GM19035 (cell line): ENCODE data around the gene SEMA4C.
A peak's percentile ranks its signal among the peaks of the same experiment; 100 is the strongest.

Source experiments
- ATAC-seq: cut with Tn5 transposase; IDR thresholded peaks from one replicate; pipeline ENCODE4 v1.9.1; 2021; ENCODE audit not compliant: unreplicated experiment

Gene SEMA4C

DNA sequence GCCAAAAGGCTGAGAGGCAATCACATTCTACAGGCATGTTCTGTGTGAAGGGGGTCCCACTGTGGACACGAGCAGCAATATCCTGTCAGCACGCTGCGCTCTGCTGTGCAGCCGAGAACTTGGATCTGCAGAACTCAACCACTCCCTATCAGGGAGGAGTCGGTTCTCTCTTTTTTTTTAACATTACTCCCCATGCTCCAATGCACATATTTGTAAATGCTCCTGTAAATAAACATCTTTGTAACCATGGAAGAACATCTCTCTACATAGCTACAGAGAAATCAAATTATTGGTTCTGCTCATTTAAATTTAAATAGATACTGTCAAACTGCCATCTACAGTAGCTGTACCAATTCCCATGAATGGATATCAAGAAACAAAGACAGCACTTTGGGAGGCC lies 23.1 kb downstream of the SEMA4C start:
- ATAC-seq, result no peak

DNA sequence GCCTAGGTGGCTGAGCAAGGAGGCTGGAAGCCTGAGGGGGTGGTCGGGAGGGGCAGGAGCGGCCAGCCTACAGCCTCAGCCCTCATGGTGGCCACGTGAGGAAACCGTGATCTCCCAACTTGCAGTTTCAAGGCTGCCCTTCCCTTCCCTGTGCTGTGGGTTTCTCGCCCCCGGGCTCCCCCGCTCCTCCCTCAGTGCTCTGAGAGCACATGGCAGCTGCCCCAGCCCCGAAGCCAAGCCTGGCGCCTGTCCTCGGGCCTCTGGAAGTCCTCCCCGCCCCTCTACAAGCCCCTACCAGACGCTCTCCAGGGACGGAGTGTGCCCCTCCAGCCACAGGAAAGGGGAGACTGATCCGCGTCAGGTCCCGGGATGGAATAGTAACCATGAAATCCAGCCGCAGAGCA lies 25.5 kb downstream of the SEMA4C start:
- no peak for ATAC-seq

DNA sequence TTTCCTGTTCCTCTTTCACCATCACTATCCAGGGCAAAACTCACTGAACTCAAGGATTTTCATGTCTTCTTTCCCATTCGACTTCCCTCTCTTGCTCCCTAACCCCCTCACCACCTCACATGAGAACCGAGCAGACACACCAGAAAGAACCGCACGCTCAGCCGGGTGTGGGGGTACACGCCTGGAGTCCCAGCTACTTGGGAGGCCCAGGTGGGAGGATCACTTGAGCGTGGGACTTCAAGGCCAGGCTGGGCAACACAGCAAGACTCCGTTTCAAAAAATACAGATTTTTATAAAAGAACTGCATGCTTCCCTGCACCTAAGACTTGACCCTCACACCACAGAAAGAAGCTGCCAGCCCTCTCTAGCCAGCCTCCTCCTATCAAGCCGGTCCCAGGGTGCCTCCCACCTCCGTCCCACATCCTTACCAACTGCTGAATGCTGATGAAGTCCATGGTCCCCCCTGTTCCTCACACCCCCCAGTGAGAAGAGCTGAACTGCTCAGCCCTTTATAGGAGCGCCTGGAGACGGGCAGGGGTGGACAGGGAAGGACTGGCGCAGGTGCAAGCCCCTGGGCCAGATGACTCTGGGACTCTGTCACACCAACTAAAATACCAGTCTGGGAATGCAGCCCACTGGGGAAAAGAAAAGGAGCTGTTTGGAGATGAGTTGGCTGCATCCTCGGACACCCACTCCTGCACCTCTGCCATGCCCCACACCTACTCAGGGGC lies 26.2 kb downstream of the SEMA4C start, which contains the start of gene ANKRD23:
ANKRD23 (minus strand) TSS at position 484 of the 731 bp plus-strand sequence; CDS start at position 455, 29 bp downstream.
- no peak for ATAC-seq

DNA sequence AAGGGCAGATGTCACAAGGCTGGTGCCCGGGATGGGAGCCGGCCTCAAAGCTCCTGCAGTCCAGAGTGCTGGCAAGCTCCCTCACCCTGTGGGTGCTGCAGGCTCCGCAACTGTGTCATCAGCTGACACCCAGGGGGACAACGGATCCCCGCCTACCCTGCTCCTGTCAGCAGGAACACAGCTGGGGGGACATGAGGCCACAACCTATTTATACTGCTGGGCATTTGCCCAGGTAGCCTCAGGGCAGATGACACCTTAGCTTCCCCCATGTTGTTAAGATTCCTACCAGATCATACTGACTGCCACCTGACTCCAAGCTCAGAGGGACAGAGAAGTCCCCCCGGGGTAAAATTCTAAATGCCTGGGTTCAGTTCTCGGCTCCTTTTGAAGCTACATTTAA lies 27.3 kb downstream of the SEMA4C start:
- ATAC-seq, result no peak

DNA sequence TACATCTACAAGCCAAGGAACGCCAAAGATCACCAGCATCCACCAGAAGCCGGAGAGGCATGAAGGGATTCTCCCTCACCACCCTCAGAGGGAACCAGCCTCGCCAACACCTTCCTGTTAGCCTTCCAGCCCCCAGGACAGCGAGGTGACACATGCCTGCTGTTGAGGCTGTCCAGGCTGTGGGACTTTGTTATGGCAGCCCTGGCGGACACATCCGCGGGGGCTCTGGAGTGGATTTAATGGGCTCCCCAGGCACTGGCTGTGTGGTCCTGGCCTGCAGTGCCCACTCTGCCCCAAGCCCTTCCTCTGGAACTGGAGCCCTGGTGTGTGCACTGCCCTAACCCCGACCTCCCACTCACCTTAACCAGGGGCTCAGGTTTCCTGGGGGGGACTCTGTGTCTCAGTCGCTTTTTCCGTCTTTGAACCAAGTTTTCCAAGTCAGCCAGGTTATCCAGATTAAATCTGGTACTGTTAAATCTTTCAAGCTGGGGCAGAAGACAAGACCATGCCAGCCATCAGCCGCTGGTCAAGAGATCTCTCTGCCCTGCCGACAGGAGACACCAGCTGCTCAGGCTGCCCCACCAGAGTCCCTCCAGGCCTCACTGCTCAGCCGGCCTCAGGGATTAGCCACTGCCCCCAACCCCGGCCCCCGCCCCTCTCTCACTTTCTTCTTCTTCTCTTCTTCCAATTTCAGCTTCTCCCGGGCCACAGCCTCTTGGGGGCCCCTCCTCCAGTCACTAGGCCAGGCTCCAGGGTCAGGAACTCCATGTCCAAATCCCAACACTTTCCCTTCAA lies 28.0 kb downstream of the SEMA4C start:
- no peak for ATAC-seq

DNA sequence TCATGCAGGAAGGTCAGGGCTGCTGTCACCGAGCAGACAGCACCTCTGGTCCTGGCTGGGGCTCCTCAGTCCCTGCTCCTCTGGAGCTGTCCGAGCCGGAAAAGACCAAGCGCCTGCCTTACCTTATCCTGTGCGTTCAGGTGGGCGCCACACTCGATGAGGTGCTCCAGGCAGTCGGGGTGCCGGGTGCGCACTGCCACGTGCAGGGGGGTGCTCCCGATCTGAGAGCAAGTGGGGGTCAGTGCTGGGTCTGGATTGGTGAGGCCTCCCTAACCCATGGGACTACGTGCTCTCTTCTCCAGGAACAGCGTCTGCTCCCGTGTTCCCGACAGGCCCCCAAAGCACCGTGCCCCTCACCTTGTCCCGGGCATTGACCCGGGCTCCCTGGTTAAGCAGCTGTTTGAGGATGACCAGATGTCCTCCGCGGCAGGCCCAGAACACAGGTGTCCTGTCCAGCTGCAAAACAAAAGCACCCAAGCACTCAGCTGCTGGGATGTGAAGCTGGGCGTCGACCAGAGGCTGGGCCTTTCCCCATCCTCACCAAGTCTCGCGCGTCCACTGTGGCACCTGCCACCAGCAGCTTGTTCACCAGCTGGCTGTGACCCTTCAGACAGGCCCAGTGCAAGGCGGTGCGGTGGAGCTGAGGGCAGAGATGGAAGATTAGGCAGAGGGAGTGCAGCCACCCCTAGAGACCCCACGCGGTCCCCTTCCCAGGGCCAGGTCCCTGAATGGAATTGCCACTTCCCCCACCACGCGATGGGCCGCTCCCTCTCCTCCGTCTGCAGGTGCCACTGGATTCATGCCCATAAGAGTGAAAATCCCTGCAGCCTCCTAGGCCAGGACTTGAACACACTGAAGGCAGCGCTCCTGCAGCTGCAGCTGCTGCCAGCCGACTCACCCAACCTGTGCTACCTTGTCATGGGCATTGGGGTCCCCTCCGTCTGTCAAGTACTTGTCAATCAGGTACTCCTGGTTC lies 29.7 kb downstream of the SEMA4C start:
- ATAC-seq, result no peak

DNA sequence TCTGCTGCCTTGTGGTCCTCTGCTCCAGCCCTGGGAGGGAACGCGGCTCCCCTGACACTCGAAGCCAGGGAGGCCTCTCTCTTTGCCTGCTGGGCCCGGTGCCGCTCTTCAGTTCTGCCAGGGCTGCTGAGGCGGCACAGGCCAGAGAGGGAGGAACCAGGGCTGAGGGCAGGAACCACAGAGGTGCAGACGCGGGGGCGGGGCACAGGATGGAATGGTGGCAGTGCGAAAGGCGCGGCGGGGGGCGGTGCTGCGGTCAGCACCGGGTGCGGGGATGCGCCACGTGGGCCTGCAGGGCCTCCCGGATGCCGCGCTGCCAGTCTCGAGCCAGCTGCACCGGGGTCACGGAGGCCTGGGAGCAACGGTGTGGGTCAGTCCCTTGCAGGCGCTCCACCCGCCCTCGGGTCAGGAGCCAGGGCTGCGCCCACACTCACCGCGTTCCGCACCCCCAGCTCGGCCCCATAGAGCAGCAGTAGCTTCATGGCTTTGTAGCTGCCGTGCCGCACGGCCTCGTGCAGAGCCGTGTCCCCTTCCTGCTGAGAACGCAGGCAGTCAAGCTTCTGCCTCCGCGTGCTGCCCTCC lies 30.5 kb downstream of the SEMA4C start:
- ATAC-seq, result peak; percentile 65

DNA sequence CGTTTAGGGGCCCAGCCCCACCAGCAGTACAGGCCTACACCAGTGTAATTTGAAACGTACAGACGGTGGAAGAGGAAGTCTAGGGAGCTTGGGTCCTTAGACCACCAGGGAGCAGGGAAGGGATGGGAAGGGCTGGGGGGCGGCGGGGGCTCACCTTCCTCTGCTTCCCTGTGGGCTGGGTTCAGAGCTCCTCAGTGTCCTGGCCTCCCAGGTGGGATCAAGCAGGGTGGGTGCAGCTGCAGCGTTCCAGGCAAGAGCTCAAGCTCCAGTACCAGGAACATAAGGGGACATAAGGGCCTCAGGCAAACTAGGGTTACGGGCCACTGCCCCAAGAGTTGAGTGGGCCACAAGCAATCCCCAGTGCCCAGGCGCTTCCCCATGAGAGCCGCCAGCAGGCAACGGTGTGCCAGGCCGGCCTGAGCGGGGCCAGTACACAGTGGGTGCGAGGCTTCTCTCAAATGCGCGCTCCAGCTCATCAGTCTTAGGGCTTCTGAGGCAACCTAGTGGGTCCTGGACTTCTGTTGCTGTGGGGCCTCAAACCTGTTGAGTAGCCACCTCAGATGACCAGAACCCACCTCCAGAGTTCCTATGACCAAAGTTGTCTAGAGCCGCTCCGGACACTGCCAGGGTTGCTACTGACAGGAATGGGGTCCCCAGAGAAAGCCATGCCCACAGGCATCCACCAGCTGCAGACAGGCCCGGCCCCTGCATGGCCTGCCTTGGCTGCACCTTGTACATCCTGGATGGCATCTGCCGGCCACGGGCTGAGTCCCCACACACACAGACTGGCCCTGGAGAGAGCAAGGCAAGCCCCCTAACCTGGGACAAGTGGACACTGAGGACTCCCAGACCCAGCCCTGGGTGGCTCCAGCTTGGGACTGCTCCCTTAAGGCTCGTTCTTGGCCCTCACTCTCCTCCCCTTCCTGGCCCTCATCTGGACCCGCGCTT lies 31.3 kb downstream of the SEMA4C start:
- no peak for ATAC-seq

DNA sequence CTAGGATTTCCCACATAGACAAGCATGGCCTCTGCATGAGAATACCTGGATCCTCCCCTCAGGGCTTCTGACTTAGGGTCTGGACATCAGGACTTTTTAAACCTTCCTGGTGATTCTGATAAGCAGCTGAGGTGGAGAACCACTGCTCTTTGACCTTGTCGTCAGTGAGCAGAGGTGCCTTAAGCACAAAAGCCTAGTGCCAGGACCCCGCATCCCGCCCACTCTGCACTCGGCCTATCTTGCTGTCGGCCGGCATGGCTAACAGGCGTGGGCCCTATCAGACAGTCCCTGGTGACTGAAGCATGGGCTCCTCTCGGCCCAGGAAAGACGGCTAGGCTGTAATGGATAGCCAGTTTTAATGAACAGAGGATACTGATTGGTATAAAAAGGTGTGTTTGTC lies 32.3 kb downstream of the SEMA4C start:
- no peak for ATAC-seq

DNA sequence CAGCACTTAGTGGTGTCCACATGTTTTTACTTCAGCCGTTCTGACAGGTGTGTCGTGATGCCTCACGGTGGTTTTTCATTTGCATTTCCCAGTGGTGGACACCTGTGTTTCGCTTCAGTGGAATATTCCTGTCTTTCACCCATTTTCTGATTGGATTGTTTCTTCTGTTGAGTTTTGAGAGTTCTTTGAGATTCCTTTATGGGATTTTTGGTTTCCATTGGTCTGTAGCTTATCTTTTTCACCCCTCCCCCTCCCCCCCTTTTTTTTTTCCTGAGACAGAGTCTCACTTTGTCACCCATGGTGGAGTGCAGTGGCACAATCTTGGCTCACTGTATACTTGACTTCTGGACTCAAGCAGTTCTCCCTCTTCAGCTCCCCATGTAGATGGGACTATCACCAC lies 34.0 kb downstream of the SEMA4C start:
- ATAC-seq, result no peak

DNA sequence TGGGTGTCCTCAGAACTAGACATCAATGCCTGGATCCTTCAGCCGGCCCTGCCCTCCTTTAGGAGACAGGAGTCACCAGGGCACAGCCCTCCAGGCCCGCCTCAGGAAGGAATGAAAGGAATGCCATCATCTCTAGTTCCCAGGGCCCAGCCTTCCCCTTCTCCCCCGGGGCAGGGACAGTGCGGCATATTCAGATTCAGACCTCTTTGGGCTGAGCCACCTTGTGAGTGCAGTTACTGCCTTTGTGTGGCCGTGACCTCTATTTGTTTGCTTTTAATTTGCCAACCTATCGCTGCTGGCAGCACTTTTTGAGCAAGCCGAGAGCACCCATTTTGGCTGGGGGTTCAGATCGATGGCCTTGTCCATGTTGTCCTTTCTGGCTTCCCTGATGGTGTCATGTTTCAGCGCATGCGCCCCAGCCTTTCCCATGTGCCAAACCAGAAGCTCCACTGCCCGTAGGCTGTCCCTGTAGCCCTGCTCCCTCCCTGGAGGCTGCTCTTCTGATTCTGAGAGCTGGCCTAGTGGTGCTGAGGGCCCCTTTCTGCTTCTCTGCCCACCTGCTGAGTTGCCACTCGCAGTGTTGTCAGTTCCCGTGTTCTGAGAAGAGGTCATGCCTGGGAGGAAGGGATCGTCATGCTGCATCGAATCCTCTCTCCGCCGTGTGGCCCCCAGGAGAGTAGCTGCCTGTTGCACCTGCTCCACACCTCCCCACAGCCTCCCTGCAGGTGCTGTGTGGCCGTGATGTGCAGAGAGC lies 36.9 kb downstream of the SEMA4C start:
- no peak for ATAC-seq

DNA sequence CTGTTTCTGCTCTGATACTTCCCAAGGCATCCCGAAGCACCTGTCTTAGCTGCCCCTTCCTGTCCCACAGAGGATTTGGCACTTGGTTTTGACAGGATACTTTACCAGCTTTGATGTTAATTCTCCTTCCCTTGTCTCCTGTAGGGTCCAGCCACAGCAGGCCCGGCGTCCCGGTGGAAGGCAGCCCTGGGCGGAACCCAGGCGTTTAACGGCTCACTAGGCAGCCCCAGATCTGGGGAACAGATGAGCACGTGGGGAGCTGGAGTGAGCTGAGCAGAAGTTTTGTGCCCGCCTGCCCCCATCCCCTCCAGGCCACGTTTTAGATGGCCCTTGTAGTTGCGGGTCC lies 37.5 kb downstream of the SEMA4C start:
- no peak for ATAC-seq

DNA sequence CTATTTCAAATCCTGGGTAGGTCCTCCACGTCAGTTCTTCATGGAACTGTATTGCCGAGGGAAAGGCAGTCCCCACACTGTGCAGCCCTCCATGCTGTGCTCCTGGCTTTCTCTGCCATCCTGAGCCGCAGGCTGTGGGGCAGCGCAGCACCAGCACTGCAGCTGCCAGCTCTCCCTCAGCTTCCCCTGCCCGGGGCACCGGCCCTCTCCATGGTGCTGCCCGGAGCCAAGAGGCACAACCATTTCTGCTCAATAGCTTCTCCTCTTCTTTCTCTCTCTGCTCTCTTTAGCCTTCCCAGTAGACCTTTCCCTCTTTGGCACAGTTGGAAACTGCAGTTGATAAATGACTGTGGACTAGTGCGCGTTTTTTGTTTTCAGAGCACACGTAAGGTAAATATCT lies 38.2 kb downstream of the SEMA4C start:
- no peak for ATAC-seq

DNA sequence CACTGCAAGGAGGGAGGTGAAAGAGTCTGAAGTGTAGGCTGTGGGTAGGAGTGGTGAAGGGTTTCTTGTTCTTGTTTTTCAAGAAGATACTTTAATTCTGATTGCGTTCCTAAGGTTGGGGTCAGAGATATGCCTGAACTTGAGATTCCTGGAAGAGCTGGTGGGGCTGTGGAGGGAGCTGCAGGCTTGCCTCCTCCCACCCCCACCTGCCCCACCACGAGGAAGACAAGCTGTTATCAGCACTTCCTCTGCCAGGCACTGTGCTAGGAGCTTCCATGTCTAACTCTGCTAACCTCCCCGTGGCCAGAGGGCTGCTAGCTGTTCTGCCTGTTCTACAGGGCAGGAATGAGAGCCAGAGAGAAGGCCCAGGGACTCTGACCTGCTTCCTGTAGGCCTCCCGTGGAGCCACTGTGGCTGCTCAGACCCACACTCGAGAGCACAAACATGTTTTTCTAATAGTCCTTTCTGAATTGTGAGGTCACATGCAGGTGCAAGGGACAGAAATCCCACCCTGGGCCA lies 39.8 kb downstream of the SEMA4C start:
- no peak for ATAC-seq

DNA sequence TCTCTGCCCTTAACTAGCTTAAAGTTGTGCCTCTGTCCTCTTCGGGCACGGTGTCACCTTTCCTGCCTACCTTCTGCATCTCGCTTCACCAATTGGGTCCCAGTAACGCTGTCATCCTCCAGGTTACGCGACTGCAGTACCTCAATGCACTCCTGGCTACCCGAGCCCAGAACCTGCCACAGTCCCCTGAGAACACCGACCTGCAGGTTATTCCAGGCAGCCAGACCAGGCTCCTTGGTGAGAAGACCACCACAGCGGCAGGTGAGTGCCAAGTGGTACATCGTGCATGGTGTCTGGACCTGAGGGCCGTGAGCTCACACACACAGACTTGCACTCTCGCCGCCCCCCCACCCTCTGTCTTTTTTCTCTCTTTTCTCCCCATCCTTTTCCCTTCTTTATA lies 41.0 kb downstream of the SEMA4C start:
- ATAC-seq, result no peak

DNA sequence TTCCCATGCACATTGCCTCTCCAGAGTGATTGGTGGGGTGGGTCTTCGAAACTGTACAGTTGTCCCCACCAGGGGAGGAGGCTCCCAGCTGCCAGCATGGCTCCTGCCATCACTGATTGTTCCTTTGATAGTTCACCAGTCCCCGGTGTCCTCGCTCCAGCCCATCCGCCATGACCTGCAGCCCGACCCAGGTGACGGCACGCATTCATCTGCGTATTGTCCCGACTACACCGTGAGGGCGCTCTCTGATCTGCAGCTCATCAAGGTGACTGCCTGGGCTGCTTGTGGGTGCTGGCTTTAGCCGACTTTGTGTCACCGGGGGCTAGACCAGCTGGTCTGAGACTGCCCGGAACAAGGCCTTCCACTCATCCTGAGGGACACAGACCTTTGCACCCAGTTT lies 41.4 kb downstream of the SEMA4C start:
- no peak for ATAC-seq

DNA sequence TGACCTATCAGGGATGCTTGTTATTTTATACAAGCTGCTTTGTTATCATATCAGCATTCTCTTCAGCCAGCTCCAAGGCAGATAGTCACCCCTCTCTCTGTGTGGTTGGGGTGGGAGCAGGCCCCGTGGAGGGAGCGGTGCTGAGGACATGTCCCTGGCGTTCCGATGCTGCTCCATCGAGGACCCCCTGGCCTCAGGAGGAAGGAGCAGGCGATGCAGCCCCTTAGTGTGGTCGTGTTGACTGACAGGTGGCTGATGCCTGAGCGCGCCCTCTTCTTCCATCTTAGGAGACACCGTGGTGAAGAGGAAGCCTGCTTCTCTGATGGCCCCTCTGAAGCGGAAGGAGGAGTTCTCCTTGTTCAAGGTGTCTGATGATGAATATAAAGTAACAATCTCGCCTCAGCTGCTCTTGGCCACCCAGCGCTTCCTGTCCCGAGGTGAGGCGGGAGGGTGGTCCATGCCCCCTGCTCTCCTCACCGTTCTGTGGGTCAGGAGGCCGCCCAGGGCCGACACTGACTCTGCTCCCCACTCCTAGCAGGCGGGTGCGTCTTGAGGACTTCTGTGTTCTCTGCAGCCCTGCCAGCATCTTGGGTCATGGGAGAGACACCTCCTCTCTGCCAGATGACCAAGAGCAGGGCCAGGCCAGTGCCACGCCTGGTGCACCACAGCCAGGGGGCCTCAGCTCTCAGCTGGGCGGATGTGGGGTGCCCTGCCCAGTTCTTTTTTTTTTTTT lies 43.2 kb downstream of the SEMA4C start:
- no peak for ATAC-seq

DNA sequence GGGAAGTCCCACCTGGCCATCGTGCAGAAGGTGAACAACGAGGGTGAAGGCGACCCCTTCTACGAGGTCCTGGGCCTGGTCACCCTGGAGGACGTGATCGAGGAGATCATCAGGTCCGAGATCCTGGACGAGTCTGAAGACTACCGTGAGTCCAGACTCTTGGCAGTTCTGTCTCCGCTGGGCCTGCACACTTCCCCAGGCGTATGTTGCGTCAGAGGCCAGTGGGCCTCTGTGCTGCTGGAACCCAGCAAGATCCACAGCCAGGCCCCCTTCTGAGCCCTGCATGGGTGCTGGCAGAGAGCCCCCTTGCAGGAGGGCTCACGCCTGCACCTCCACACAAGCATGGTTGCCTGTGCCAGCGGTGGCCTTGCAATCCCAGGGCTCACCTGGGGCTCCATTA lies 44.8 kb downstream of the SEMA4C start:
- ATAC-seq, result no peak
